Activated naive CD8-positive, alpha-beta T cell treated with anti-CD3 and anti-CD28 coated beads, Interleukin-2, amount 50 U/mL, for 16 hours (primary cell): ENCODE data around the gene SLC4A5.
A peak's percentile ranks its signal among the peaks of the same experiment; 100 is the strongest.
"Not testable (repeated sequence)": the region's sequence is repeated elsewhere in the genome, so short reads cannot be mapped to it uniquely, and the experiment has no call there.

ENCODE experiments used
- DNase-seq: peaks from one replicate; pipeline ENCODE4 v3.0.0-alpha.2; 2020; ENCODE audit warnings: low read depth, low spot score

The SLC4A5 gene

DNA sequence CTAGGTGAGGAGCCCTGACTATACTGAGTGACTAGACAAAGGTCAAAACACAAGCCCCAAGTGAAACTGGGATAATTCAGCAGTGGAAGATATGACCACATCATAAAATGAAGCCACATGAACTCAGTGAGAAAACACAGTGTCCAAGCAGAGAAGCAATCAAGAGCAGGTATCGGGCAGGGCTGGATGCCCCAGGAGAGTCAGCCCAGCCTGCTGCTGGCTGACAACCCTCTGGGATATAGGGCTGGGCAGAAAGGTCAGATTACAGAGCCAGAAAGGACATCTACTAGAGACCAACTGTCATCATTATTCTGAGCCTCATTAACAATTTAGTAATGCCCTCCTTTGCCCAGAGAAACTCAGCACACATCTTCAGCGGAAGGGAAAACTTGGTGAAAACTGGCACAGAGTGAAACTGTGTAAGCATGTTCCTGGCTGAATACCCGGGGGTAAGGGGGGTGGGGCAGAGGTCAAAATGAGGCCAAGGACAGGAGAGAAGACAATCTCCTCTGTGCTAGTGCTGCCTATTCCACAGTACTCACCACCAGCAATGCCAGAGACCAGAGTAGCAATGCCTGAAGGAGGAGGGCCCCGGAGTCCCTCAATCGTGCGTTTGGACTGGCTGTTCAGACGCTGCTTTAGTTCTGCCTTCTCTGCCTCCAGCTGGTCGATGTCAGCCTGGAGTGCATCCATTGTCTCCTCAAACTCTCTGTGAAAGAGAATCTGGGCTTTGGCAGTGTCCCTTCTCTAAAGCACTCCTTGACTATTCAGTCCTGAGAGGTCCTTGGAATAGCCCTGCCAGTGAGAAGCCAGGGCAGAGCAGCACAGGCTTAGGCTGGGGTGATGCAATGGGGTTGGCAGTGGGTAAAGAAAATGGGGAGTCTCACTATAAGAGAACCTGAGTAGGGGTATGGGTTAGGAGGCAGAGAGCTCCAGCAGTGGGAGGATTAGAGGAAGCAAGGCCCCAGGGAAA, 21.6 kb upstream of the SLC4A5 start:
- no peak for DNase-seq

- no peak for DNase-seq
These were observed 18.1 kb upstream of the SLC4A5 start for GRCh38 chr2:74361327-74361726.

DNA sequence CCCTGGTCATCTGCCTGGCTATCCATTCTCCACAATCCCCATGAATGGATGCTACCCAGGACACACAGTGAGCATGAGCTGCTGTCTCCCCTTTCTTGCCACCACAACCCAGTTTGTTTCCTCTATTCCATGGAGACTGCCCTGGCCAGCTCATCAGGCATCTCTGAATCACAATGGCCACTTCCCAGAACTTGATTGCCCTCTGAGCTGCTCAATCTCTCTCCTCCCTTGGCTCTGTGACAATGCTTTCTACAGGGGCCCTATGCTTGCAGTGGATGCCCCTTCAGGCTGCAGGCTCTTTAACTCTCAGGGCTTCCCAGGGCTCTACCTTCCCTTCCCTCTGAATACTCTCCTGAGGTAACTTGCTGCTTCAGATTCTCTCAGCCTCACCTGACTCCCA, 14.4 kb upstream of the SLC4A5 start:
- DNase-seq: no peak

GRCh38 chr2:74349889-74350288, 6.7 kb upstream of the SLC4A5 start:
- no peak for DNase-seq

DNA sequence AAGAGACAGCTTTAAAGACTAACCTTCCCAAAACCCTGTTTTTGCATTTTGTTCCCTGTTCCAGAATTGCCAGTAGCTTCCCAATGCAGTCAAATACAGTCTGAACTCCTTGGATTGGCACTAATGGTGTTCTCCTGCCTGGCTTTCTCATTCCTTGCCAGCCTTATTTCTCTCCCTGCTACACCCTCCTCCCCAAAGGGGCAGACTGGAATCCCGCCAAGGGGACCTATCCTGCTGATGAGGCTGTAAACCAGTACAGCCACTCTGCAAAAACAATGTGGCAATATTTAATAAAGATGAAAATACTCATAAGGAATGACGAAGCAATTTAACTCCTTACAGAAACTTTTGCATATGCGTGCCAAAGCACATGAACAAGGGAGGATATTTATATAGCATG, 4.5 kb upstream of the SLC4A5 start:
- DNase-seq: no peak

DNA sequence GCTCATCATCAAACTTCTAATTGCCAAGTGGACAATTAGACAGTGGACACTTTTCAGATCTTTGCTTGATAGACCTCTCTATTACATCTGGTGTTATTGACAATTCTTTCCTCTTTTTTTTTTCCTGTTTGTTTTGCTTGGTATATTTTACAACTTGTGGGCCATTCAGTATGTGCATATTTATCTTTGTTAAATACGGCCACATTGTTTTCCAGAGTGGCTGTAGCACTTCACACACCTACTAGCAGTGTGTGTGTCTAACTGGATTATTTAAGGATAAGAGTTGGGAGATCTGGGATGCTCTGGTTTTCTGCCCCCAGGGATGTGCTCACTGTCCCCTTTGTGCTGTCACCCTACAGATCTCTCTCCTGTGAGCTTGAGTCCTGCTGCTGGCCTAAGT, 4.1 kb upstream of the SLC4A5 start:
- DNase-seq: no peak

DNA sequence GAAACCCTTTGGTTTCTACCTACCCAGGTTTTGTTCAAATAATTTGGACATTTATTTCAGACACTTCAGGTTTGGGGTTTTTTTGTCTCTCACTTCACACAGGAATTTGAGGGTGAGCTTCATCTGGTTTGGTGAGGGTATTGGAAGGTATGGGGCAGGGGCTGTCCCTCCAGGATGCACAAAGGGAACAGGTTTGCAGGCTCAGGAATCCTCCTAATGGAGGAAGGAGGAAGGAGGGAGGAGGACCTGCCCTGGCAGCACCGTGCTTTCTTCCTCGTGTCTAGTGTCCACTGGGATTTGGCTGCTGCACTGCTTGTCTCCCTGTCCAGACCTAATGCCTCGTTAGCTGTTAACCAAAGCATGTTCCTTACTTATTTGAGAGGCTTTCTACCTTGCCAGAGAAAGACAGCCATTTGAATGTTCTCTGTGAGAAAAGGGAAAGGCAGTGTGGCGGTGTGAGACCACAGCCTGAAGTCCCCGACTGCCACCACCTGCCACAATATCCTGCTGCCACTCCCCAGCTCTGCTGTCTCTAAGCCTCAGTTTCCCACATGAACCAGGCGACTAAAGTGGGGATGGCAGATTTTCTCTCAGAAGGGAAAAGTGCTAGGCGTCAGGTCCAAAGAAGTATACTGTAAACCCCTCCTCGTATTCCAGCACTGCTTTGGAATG, 2.2 kb upstream of the SLC4A5 start:
- no peak for DNase-seq

GRCh38 chr2:74336227-74336626, 7.0 kb downstream of the SLC4A5 start:
- DNase-seq: not testable (repeated sequence)

DNA sequence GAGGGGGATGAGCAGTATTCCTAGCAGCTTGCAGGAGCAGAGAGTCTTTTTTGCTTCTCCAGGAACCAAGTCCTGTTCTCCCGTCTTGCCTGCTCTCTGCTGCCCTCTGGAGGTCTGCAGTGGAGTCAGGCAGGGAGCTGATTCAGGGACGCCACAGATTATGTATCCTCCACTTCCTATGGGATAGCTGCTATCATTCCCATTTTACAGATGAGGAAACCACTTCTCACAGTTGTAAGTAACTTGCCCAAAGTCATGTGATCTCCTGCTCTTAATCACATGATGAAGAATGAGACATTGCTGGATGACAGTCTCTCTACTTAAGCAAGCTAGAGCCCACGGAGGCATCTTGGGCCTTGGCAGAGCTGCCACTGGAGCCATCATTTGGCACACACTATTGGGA, 8.3 kb downstream of the SLC4A5 start:
- peak; percentile 46 for DNase-seq

GRCh38 chr2:74333896-74334586, 9.2 kb downstream of the SLC4A5 start:
- DNase-seq: no peak

GRCh38 chr2:74333175-74333574, 10.0 kb downstream of the SLC4A5 start:
- no peak for DNase-seq

GRCh38 chr2:74332550-74333174, 10.6 kb downstream of the SLC4A5 start:
- DNase-seq: no peak

GRCh38 chr2:74328573-74328972, 14.6 kb downstream of the SLC4A5 start:
- DNase-seq: no peak

DNA sequence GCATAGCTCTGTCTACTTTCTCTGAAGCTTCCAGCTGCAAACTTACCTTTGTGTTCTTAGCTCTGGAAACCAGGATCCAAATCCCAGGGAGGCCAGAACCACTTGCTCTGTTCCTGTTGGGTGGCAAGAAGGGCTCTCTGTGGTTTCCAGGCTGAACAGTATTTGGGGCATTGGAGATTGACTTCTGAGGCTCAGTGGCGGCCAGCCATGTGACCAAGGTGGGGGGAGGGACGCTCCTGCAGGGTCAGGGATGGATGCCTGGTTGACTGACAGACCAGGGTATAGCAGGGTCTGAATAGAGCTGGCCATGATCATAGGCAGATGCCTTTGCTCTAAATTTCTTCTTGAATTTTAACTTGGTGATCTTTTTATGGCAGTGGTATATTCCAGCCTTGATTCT, 15.1 kb downstream of the SLC4A5 start:
- DNase-seq: no peak

GRCh38 chr2:74327627-74328026, 15.6 kb downstream of the SLC4A5 start:
- DNase-seq: no peak

DNA sequence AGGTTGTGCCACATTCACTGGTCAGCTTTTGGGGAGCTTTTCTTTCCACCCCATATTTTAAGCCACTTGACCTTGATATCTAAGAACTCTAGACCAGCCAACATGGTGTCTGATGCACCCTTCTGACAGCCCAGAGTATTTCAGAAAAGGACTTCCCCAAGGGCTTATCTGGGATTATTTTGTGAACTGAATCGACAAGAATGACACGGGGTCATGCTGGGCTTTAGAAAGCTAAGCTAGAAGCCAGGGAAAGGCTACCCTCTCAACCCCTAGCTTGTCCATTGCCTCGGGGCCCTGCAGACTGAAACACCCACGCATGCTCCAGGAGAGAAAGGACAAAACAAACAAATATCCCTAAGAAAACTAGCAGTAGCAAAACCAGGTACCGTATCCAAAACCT, 16.0 kb downstream of the SLC4A5 start:
- no peak for DNase-seq

GRCh38 chr2:74325815-74326214, 17.4 kb downstream of the SLC4A5 start:
- no peak for DNase-seq

DNA sequence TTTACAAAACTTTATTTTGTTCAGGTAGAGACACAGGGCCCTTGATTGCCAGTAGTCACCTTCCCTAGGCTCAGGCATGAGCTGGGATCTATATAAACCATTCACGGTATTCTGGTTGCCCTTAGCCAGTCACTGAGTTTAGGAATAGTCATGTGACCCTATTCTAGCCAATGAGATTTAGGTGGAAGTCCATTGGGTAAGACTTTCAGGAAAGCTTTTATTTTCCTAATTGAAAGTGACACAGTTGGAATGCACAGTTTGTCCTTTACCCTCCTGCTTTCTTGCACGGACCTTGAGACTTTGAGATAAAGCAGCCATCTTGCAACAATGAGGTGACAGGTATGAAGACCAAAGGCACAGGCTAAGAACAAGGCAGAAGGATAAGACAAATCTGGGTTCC, 21.5 kb downstream of the SLC4A5 start:
- no peak for DNase-seq

DNA sequence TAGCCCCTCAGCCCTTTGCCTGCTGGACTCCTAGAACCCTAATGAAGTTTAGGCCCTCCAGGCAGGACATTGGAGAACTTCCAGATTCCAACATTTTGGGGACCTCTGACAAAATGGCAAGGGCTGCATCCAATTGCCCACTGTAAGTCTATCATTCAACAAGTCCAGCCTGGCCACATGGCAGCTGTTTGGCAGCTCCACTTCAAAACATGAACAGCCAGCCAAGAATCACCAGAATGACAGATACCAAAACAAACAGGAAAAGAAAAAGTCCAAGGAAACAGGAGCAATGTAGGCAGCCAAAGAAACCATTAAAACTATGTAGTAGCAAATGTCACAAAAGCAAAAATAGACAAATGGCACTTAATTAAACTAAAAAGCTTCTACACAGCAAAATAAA, 25.5 kb downstream of the SLC4A5 start:
- DNase-seq: no peak

- DNase-seq: no peak
These were observed 26.5 kb downstream of the SLC4A5 start for GRCh38 chr2:74316627-74317295.

GRCh38 chr2:74314107-74314506, 29.1 kb downstream of the SLC4A5 start:
- DNase-seq: no peak
